ENCODE results near the gene AGBL3. TPM values are rescaled to one million over a fixed set of nuclear protein-coding genes. Genes with fewer than 3 reads are reported as not detected.

AGBL3 gene
- total RNA-seq, 1 donor from 2014 or later = 3.9 TPM

GRCh38 chr7:135147899-135148721 is 161.8 kb downstream of the AGBL3 start, which contains the start of gene TMEM140:
Gene TMEM140, plus strand, starts transcription at chr7:135148072. Its CDS starts 16,370 bp downstream, at chr7:135164442.
- DNase-seq (ENCODE audit: low spot score) = peak; percentile 65

- no peak for DNase-seq (ENCODE audit: low spot score)
Measured at GRCh38 chr7:135150072-135150782, 163.9 kb downstream of the AGBL3 start.

GRCh38 chr7:135151132-135151531 is 164.8 kb downstream of the AGBL3 start:
- DNase-seq (ENCODE audit: low spot score) = no peak

- no peak for DNase-seq (ENCODE audit: low spot score)
Measured at GRCh38 chr7:135151533-135151932, 165.2 kb downstream of the AGBL3 start.

GRCh38 chr7:135152442-135152841 is 166.1 kb downstream of the AGBL3 start:
- DNase-seq (ENCODE audit: low spot score) = no peak

- DNase-seq (ENCODE audit: low spot score) = no peak
Measured at GRCh38 chr7:135154734-135155133, 168.4 kb downstream of the AGBL3 start.

GRCh38 chr7:135156290-135156689 is 170.0 kb downstream of the AGBL3 start:
- no peak for DNase-seq (ENCODE audit: low spot score)

GRCh38 chr7:135158141-135158655 is 171.9 kb downstream of the AGBL3 start:
- no peak for DNase-seq (ENCODE audit: low spot score)

- no peak for DNase-seq (ENCODE audit: low spot score)
Measured at GRCh38 chr7:135158874-135159273, 172.6 kb downstream of the AGBL3 start.

GRCh38 chr7:135159359-135160085 is 173.2 kb downstream of the AGBL3 start:
- DNase-seq (ENCODE audit: low spot score) = no peak

- no peak for DNase-seq (ENCODE audit: low spot score)
Measured at GRCh38 chr7:135160098-135160857, 174.0 kb downstream of the AGBL3 start.

GRCh38 chr7:135160858-135161653 is 174.7 kb downstream of the AGBL3 start:
- no peak for DNase-seq (ENCODE audit: low spot score)

- no peak for DNase-seq (ENCODE audit: low spot score)
Measured at GRCh38 chr7:135161669-135162068, 175.4 kb downstream of the AGBL3 start.

GRCh38 chr7:135162382-135163001 is 176.2 kb downstream of the AGBL3 start:
- no peak for DNase-seq (ENCODE audit: low spot score)

- DNase-seq (ENCODE audit: low spot score) = no peak
Measured at GRCh38 chr7:135164357-135165061, 178.2 kb downstream of the AGBL3 start.

GRCh38 chr7:135165862-135166261 is 179.6 kb downstream of the AGBL3 start:
- no peak for DNase-seq (ENCODE audit: low spot score)

- DNase-seq (ENCODE audit: low spot score) = no peak
Measured at GRCh38 chr7:135166338-135166990, 180.2 kb downstream of the AGBL3 start.

- no peak for DNase-seq (ENCODE audit: low spot score)
Measured at GRCh38 chr7:135167365-135167917, 181.1 kb downstream of the AGBL3 start.

Data from ureter (tissue), 1 donor.